Activated effector memory CD4-positive, alpha-beta T cell treated with Interleukin-2 at 50 U/mL for 16 hours (primary cell): ENCODE data around the gene RAD51B.
A peak's percentile ranks its signal among the peaks of the same experiment; 100 is the strongest.
"Not testable (repeated sequence)": the region's sequence is repeated elsewhere in the genome, so short reads cannot be mapped to it uniquely, and the experiment has no call there.

ENCODE experiments used
- DNase-seq: peaks from one replicate; pipeline ENCODE4 v3.0.0-alpha.2; 2020

Gene RAD51B

DNA sequence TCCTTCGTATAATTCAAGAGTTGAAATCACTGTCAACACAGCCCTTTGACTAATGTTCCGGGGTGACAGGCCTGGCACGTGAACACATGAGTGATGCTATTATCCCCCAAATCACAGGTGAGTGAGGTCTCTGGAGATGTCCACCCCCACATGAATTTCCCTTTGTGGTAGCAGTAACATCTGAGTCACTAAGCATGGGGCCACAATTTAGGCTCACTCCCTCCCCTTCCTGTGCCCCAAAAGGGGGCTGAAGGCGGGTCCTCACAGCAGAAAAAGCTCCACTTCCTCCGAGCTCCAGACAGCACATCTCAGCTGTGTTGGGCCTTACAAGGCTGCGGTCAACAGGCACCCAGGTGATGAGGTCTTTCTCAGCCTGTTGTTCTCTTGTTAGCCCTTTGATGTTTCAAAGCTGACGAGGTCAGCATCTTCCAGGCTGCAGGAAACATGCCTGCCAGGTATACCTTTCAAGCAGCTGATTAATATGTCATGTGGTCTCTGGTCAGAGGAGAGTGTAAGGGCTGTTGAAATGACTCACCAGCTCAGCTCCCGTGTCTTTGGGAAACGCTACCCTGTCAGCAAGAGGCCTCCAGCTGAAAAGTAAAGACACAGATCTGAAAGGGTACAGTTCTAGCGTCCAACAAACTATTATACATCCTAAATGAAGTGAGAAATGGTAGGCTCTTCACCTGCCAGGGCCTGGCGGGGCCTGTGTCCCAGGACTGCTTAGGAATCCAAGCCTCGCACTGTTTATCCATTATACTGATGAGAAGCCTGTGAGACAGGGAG, 866.0 kb downstream of the RAD51B start:
- DNase-seq = peak; percentile 80

DNA sequence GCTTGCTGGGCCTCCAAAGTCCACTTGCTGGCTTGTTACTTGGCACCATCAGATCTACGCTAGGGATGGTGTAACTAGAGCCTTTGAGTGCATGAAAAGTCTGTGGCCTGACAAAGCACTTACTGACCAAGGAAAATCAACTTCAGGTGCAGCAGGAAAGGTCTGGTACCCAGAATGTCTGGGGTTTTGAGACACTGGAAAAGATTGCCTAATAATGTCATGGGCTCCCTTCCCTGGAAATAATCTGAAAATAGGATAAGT, 866.6 kb downstream of the RAD51B start:
- DNase-seq = no peak

DNA sequence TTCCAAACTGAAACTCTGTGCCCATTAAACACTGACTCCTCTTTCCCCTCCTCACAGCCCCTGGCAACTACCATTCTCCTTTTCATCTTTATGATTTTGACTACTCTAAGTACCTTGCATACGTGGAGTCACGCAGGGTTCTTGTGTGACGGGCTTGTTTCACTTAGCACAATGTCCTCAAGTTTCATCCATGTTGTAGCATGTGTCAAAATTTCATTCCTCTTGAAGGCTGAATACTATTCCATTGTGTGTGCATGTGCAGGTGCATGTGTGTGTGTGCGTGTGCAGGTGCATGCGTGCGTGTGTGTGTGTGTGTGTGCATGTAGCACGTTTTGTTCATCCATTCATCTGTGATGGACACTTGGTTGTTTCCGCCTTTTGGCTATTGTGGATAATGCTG, 867.1 kb downstream of the RAD51B start:
- DNase-seq = no peak

DNA sequence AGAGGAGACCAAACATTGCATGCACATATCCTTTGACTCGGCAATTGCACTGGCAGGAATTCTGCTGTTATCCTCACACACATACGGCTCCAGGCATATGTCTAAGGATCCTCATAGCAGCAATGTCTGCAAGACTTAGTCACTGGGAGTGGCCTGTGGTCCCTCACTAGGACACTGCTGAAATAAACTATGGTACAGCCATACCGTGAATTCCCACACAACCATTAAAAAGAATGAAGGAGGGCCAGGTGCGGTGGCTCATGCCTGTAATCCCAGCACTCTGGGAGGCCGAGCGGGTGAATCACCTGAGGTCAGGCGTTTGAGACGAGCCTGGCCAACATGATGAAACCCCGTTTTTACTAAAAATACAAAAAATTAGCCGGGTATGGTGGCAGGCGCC, 868.2 kb downstream of the RAD51B start:
- DNase-seq = no peak

DNA sequence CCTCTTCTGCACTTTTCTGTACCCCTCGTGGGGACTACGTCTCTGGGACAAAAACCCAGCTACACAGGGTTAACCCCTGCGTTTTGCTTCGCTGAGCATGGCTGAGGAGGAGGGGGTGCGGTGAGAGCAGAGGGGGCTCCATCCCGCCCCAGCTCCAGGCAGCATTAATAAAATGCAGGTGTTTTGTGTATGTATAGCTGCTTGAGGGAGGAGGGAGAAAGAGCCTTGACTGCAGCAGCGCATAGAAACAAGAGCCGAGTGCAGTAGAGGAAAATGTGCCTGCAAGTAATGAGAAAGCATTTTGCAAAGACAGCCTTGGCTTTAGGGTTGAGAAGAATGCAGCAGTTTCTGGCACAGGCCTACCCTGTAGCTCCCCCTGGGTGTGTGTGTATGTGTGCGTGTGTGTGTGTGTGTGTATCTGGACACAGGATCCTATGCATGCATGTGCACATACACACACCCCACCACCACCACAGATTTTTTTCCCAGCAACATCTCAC, 869.3 kb downstream of the RAD51B start:
- no peak for DNase-seq

DNA sequence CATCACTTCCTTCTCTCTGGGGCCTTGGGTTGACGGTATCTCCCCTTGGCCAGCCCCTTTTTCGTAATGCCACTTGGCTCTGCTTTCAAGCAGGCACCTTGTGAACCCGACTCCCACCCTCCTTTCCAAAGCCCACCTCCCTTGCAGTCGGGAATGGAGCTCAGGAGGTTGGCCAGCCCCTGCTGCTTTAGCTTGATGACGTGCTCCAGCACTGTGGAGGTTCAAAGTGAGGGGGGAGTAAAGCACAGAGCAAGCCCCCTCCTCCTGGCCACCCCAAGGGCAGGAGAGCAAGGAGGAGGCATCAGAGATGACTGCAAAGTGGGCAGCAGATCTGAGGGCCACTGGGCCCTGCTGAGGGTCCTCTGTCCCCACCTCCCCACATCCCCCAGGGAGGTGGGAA, 869.9 kb downstream of the RAD51B start:
- DNase-seq = no peak

DNA sequence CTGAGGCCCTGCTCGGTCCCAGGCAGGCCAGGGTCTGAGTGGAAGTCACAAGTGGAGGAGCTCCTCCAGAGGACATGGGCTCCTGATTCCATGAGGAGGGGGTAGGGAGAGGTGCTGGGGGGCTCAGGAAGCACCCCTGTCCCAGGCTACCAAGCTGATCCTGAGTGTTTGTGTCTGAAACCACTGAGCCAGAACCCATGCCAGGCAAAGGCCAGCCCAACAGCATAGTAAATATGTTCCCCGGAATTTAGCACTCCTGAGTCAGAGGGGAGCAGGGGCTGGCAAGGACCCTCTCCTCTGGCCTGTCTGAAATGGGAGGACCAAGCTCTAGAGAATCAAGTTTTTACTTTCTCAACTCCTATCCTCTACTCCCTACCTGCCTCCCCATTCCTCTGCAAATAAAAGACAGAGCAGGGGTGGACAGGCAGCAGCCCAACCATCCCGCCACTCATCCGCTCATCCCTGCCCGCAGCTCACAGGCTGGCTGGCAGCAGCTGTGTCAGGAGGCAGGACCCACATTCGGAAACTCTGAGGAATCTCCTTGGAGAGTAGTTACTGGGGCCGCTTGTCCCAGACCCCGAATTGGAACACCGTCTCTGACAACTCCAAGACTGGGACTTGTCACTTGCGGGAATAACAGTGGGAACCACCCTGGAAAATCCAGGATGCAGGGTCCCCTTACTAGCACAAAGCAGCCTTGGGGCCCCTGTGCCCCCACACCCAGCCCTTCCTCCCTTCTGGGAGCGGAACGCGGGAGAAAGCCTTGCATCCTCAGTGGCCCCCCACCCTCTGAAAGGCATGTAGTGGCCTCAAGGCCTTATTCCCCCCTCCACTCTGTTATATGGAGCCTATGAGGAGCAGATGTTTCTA, 870.7 kb downstream of the RAD51B start:
- no peak for DNase-seq

DNA sequence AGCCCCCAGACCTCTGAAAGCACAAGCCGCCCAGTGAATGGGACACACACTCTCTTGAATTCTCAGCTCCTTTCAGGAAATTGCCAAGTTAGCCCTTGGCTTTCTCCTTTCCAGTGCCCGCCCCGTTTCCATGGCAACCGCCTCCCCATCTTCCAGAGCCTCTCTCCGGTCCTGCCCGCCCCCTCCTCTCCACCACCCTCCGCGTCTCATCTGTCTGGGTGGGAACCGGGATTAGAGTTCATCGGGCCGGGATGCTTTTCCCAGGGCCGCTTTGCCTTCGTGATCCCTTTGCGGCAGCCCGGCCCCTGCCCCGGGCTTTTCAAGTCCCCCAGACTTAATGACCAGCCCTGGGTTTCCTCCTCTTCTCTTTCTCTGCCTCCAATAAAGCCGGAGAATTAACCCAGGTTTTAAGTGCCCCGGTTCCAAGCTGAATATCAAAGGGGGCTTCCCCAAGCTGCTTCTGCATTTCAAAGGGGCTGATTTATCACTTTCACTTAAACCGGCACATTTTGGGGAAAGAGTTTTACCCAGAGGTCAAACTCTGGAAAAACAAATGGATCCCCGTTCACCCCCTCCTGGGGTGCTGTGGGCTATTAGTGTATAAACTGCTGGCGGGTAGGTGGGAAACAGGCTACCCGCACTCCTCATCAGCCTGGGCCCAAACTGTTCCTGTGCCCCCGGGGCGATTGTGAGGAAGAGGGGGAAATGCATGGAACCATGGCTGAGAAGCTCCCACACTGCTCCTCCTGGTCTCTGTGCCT, 871.6 kb downstream of the RAD51B start:
- no peak for DNase-seq

DNA sequence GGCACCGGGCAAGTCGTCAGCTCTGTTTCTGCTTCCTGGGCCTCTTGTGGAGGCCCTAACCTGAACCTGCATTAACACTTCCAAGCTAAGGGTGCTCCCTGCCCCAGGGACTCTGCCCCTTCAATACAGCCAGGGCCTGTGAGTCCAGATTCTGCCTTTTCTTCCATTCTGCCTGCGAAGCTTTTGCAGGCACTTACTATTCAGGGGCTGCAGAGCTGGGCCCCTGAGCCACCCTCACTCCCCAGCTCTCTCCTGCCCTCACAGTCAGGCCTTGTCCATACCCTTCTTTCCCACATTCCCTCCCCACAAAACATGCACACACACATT, 872.2 kb downstream of the RAD51B start:
- no peak for DNase-seq

DNA sequence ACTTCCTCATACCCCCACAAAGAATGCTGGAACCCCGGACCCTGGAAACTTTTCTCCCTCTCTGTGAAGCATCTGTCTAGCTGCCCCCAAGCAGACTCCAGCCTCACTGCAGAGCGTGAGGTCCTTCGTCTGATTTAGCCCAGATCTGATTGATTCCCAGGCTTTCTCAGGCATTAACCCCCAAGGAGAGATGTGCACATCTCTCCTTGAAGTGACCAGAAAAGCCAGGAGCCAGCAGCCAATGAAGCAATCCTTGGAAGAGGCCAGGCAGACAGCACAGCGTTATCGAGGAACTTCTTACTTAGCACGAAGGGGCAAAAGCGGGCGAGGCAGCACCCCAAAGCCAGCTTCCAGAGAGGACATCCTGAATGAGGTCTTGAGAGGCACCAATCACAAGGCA, 872.6 kb downstream of the RAD51B start:
- DNase-seq = no peak

DNA sequence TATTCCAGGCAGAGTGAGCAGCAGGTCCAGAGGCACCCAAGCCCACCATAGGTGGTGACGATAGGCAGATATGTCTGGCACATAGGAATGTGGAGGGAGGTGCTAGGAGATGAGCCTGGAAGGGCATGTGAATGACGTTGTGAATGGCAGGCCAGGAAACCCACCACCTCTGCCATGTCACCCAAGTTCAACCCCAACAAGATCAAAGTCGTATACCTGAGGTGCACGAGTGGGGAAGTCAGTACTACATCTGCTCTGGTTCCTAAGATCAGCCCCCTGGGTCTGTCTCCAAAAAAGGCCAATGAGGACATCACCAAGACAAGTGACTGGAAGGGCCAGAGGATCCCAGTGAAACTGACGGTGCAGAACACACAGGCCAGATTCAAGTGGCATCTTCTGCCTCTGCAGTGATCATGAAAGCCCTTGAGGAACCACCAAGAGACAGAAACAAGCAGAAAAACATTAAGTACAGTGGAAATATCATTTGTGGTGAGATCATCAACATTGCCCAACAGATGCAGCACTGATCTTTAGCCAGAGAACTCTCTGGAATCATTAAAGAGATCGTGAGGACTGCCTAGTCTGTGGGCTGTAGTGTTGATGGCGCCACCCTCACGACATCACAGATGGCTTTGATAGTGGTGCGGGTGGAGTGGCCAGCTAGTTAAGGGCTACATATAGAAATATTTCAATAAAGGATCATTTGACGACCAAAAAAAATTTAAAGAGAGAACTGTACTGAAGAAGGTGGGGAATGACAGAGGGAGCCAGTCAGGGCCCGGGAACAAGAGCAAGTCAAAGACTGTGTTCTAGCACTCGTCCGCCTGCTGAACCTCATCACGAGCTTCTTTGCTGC, 873.6 kb downstream of the RAD51B start:
- DNase-seq = no peak

DNA sequence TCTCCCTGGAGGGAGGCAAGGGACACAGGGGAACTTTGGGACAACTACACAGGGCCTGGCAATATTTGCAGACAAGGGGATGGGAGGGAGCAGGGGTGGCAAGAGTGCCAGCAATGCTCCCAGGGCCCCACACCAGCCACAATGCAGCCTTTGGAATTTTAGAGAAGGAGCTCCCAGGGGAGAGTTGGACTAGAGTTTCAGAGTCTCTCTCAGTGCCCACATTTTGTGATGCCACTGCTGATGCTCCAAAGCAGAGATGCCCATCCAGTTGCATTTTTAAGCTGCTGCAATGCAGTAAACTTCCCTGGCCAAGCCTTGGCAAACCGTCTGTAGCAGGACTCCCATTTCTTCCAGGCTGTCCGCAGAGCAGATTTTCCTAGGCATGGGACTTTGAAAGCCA, 874.3 kb downstream of the RAD51B start:
- no peak for DNase-seq

DNA sequence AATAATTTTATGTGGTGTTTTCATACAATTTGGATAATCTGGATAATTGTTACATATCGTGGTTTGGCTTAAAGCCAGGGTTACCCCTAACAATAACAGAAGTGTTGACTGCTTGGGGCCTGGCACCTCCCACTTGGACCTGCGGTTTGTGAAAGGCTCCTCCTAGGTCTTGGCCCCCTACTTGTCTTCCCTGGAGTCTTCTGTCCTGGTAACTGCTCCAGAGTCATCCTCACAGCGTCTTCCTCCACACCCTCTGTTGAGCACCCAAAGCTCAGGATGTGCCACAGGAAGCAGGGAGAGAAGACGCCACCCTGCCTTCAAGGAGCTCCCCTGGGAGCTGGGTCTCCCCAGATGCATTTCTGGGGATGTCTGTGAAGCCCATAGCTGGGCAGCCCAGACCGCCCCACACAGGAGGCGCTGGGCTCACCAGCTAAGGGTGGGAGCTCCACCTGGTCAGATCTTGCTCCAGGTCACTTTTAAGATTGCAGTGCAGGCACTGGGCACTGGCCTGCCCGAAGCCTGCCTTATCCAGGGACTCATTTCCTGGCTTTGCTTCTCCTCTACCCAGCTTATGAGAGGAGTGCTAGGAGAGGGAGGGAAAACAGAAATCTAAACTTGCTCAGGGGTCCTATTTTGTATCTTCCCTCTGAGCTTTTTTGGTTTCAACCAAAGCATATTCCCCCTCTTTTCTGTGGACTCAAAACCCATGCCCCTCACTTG, 875.1 kb downstream of the RAD51B start:
- DNase-seq = no peak

DNA sequence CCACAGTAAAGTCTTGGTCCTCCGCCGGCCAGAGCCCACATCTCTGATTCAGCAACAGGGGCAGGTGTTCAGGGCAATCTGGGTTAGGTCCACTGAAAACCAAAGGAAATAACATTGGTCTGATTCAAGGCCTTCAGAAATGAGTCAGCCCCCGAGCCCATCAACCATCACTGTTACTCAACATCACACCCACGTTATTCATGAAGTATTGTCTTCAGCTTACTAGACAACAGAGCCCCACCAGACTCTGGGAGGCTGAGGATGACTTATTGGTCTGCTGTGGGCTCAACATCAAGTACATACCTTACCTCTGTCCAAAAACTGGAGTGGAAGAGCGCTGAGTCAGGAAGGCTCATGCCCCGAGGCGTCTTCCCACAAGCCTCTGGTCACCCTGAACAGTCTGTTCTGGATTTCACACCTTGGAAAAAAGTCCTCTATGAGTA, 875.8 kb downstream of the RAD51B start:
- DNase-seq = no peak

DNA sequence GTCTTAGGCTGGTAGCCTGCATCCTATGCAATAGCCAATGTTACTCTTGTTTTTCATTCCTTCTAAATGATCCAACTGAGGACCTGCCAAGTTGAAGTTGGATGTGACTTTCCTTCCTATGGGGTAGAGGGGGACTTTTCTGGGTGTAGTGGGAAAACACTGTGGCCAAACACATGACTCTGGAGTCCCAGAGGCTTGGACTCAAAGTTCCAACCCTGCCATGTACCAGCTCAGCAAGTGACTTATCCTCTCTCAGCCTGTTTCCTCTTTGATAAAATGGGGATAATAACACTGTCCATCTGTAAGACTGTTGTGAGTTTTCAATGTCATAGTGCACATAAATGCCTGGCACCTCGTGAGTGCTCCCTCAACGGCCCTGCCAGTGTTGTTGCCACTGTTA, 876.3 kb downstream of the RAD51B start:
- DNase-seq = no peak

DNA sequence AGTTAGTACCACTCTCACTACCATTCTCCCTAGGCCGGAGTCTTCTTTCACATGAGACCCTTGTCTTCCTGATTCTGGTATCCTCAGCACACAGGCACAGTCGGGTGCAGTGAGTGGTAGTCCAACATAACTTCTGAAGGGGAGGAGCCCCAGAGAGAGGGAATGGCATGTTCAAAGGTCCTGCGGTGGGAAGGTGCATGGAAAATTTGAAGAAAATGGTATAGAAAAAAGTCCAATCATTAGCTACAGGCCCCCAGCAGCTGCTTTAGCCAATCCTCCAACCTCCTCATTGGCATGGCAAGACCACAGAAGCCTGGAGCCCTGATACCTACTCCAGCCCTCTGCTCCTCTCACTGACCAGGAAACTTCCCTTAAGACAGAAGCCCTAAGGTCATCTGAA, 876.7 kb downstream of the RAD51B start:
- no peak for DNase-seq

DNA sequence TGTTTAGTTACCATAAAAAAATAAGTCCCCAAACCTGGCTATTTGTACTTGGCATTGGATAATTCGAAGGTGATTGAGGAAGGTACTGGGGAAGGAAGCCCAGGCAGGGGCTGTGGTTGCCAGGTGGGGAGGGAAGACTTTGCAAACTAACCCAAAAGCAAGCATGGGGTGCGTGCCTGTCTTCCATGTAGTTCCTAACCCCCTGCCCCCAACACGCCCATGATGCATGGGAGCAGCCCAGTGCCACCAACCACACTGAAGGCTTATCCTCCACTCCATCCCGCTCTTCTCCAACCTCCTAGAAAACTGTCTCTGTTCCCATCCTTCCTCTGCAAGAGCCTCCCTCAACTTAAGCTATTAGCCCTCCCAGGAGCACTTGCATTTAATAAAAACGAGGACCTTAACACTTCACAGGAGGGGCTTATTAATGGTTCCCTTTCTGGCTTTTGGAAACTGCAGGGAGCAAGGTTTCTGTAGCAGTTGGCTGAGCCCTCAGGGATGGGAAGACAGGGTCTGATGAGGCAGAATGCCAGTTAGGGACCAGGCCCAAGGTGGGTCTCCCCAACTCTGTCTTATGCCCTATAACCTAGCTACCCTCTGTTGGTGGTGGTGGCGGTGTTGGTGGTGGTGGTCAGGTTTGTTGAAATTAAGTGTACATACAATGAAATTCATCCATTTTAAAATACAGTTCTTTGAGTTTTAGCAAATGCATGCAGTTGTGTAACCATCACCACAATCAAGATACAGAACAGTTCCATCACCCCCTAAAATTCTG, 877.3 kb downstream of the RAD51B start:
- DNase-seq = no peak

DNA sequence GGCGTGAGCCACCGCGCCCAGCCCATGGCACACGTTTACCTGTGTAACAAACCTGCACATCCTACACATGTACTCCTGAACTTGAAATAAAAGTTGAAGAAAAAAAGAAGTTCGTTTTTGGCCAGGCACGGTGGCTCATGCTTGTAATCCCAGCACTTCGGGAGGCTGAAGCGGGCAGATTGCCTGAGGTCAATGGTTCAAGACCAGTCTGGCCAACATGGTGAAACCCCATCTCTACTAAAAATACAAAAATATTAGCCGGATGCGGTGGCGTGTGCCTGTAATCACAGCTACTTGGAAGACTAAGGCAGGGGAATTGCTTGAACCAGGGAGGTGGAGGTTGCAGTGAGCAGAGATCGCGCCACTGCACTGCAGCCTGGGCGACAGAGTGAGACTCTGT, 879.2 kb downstream of the RAD51B start:
- not testable (repeated sequence) for DNase-seq

DNA sequence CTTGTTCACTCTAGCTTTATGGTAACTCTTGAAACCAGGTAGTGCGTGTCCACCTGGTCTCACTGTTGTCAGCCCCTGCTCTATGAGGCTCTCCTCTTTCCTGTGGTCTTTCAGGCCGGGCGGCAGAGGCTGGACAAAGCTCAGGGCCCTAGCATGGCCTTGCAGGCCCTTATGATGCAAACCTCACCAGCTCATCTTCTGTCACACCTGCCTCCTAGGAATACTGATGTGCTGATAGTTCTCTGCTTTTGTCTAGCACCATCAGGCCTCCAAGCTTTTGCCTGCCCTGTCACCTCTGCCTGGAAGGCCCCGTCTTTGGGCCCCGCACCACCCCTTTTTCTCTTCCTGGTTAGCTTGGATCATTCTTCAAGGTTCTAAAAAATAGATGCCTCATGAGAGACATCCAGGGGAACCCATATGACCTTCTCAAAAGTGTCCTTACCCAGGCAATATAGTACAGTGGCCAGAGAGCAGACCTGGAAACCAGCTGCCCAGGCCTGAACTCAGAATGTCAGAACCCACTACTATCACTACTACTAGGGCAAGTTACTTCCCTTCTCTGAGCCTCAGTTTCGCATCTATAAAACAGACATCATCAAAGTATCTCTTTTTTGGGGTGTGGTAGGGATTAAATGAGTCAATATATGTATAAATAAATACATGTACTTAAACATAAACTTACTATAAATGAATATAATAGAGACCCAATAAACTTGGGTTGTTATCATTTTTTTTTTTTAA, 881.6 kb downstream of the RAD51B start:
- DNase-seq = no peak

DNA sequence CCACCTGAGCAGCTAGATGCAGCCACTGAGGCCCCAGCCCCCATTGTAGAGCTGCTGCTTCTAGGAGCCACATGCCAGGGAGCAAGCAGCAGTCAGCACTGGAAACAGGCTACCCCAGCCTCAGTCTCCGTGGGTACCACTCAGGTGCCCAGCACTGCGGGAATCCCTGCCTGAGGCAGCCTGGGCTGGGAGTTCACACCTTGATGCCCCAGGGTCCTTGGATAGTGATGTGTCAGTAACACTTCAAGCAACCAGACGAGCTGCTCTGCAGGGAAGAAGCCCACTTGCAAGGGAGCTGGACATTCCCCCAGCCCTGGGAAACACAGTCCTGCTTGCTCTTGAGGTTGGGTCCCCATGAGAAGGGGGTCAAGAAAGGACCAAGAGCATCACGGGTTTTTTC, 882.6 kb downstream of the RAD51B start:
- no peak for DNase-seq

DNA sequence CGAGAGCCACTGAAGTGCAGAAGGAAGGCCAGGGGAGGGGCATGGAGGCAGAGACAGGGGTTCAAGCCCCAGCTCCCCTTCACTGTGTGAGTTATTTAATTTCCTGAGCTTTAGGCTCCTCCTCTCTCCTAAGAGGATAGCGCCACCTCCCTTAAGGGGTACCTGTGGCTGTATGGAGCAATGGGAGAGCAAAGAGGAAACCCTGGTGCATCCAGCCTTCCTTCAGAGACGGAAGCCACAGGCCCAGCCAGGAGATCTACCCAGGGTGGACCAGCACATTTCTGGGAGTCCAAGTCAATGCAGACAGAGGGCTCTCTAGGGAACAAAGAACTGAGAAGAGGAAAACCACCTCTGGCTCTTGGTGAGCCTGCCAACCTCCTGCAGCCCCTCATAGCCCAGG, 883.0 kb downstream of the RAD51B start:
- DNase-seq = no peak
